ENCODE results near the gene SLC38A5. TPM values are rescaled to one million over a fixed set of nuclear protein-coding genes. Genes with fewer than 3 reads are reported as not detected.

Gene SLC38A5
- total RNA-seq, 1 donor from 2014 or later = 9.0 TPM

Other genes starting within 250 kb of the SLC38A5 start
- not detected in 3 replicates for gene SSX1, start 214.9 kb downstream of the SLC38A5 start, total RNA-seq
- gene SSX3, start 113.6 kb downstream of the SLC38A5 start, total RNA-seq = not detected in 3 replicates
- gene SSX4, start 86.7 kb downstream of the SLC38A5 start, total RNA-seq = not detected in 3 replicates
- gene SSX4B, start 58.3 kb downstream of the SLC38A5 start, total RNA-seq = not detected in 3 replicates
- gene FTSJ1, start 5.9 kb upstream of the SLC38A5 start, total RNA-seq = 37.5 to 42.2 TPM (median 42.1 TPM) in 3 replicates
- 9.7 to 11.0 TPM (median 10.1 TPM) in 3 replicates for gene PORCN, start 38.7 kb upstream of the SLC38A5 start, total RNA-seq
- 48.9 to 52.2 TPM (median 50.2 TPM) in 3 replicates for gene EBP, start 51.5 kb upstream of the SLC38A5 start, total RNA-seq
- 13.9 to 15.4 TPM (median 15.3 TPM) in 3 replicates for gene TBC1D25, start 69.5 kb upstream of the SLC38A5 start, total RNA-seq
- gene RBM3, start 104.2 kb upstream of the SLC38A5 start, total RNA-seq = 208 to 215 TPM (median 209 TPM) in 3 replicates
- 85.8 to 98.6 TPM (median 88.8 TPM) in 3 replicates for gene WDR13, start 127.2 kb upstream of the SLC38A5 start, total RNA-seq
- gene WAS, start 213.5 kb upstream of the SLC38A5 start, total RNA-seq = 1.4 to 2.2 TPM (median 1.5 TPM) in 3 replicates
- gene SUV39H1, start 226.5 kb upstream of the SLC38A5 start, total RNA-seq = 5.3 to 6.3 TPM (median 5.4 TPM) in 3 replicates